ENCODE data around the gene KCNK4.
A peak's percentile ranks its signal among the peaks of the same experiment; 100 is the strongest.

The KCNK4 gene

GRCh38 chr11:64341429-64341828, 50.3 kb downstream of the KCNK4 start:
- H3K4me3 ChIP-seq: peak overlapping the region in 6 of 10 experiments; percentile 48 to 65 (median 54); a peak in 7 of 20 replicates
- no peaks in the 10 kb centered on the region for H3K9me3 ChIP-seq (replicated peaks in 1 of 11)
- H3K36me3 ChIP-seq: no peaks in the 10 kb centered on the region; a peak in 2 of 22 replicates
- no peaks in the 10 kb centered on the region for H3K27me3 ChIP-seq
- peak overlapping the region; percentile 74 to 95 (median 90) for H3K4me2 ChIP-seq
- H4K20me1 ChIP-seq: no peaks in the 10 kb centered on the region; a peak in 1 of 22 replicates
- peak overlapping the region in 8 of 11 experiments; percentile 70 to 93 (median 86); a peak in 14 of 22 replicates for H3K27ac ChIP-seq
- TF ChIP-seq Cebpa-rat (IDR thresholded peaks at IDR 0.05): no peak
- peaks cover 39 to 94% (median 81%) of the 10 kb centered on the region in 10 experiments for H3K4me1 ChIP-seq
- peak overlapping the region in 8 of 11 experiments; percentile 63 to 83 (median 76); a peak in 12 of 22 replicates for H3K9ac ChIP-seq

GRCh38 chr11:64341851-64342791, 51.0 kb downstream of the KCNK4 start:
- H3K4me3 ChIP-seq: peak overlapping the region in 2 of 10 experiments; percentile 9 to 50; a peak in 5 of 20 replicates
- H3K27ac ChIP-seq: peak overlapping the region in 10 of 11 experiments; percentile 22 to 91 (median 70); a peak in 19 of 22 replicates
- H3K27me3 ChIP-seq: no peaks in the 10 kb centered on the region
- TF ChIP-seq Cebpa-rat (IDR thresholded peaks at IDR 0.05): no peak
- H4K20me1 ChIP-seq: no peaks in the 10 kb centered on the region; a peak in 1 of 22 replicates
- H3K4me1 ChIP-seq: peaks cover 39 to 93% (median 79%) of the 10 kb centered on the region in 10 experiments
- H3K4me2 ChIP-seq: peak overlapping the region; percentile 74 to 95 (median 90)
- H3K36me3 ChIP-seq: no peaks in the 10 kb centered on the region; a peak in 2 of 22 replicates
- H3K9me3 ChIP-seq (replicated peaks in 1 of 11): no peaks in the 10 kb centered on the region
- peak overlapping the region; percentile 43 to 83 (median 68); a peak in 20 of 22 replicates for H3K9ac ChIP-seq

GRCh38 chr11:64342869-64343745, 52.0 kb downstream of the KCNK4 start:
- TF ChIP-seq Cebpa-rat (IDR thresholded peaks at IDR 0.05): no peak
- Histone ChIP-seq H3K36me3 (no peaks in the 10 kb centered on the region; a peak in 2 of 22 replicates), H3K27ac (no peak overlapping the region; a peak in 1 of 22 replicates), H3K9ac (peak overlapping the region in 4 of 11 experiments; percentile 7 to 54 (median 24); a peak in 4 of 22 replicates), H3K27me3 (no peaks in the 10 kb centered on the region), H3K9me3 (replicated peaks in 1 of 11) (no peaks in the 10 kb centered on the region), H3K4me3 (no peak overlapping the region), H4K20me1 (peaks cover 0 to 3% (median 0%) of the 10 kb centered on the region in 11 experiments; a peak in 1 of 22 replicates), H3K4me1 (peaks cover 42 to 93% (median 80%) of the 10 kb centered on the region in 10 experiments), H3K4me2 (peak overlapping the region in 8 of 11 experiments; percentile 11 to 94 (median 26); a peak in 9 of 22 replicates)

DNA sequence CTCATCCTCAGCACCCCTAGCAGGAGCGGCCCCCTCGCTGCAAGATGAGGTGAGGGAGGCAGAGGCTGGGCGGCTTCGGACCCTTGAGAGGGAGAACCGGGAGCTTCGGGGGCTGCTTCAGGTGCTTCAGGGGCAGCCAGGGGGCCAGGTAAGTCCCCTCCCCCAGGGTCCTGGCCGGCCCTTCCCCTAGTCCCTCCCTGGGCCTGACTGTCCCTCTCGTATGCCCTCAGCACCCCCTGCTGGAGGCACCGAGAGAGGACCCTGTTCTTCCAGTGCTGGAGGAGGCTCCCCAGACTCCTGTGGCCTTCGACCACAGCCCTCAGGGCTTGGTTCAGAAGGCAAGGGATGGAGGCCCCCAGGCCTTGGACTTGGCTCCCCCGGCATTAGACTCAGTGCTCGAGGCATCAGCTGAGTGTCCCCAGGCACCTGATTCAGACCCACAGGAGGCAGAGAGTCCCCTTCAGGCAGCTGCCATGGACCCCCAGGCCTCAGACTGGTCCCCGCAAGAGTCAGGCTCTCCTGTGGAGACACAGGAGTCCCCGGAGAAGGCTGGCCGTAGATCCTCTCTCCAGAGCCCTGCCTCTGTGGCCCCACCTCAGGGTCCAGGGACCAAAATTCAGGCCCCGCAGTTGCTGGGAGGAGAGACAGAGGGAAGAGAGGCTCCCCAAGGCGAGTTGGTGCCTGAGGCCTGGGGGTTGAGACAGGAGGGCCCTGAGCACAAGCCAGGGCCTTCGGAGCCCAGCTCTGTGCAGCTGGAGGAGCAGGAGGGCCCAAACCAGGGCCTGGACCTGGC, 52.9 kb downstream of the KCNK4 start:
- peaks cover 0 to 3% (median 0%) of the 10 kb centered on the region in 11 experiments; a peak in 1 of 22 replicates for H4K20me1 ChIP-seq
- peak overlapping the region in 8 of 11 experiments; percentile 4 to 54 (median 24); a peak in 9 of 22 replicates for H3K9ac ChIP-seq
- H3K4me2 ChIP-seq: peak overlapping the region in 2 of 11 experiments; percentile 21 to 27; a peak in 1 of 22 replicates
- TF ChIP-seq Cebpa-rat (IDR thresholded peaks at IDR 0.05): no peak
- no peaks in the 10 kb centered on the region for H3K9me3 ChIP-seq (replicated peaks in 1 of 11)
- H3K4me3 ChIP-seq: no peak overlapping the region
- H3K36me3 ChIP-seq: no peaks in the 10 kb centered on the region; a peak in 2 of 22 replicates
- H3K4me1 ChIP-seq: peaks cover 41 to 93% (median 78%) of the 10 kb centered on the region in 10 experiments
- peak overlapping the region in 6 of 11 experiments; percentile 9 to 56 (median 27); a peak in 9 of 22 replicates for H3K27ac ChIP-seq
- H3K27me3 ChIP-seq: no peaks in the 10 kb centered on the region

DNA sequence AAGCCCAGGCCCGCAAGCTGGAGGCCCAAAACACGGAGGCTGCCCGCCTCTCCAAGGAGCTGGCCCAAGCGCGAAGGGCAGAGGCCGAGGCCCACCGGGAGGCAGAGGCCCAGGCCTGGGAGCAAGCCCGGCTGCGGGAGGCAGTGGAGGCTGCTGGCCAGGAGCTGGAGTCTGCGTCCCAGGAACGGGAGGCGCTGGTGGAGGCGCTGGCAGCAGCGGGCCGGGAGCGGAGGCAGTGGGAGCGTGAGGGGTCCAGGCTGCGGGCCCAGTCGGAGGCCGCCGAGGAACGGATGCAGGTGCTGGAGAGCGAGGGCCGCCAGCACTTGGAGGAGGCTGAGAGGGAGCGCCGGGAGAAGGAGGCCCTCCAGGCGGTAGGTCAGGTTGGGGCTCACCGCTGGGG, 53.7 kb downstream of the KCNK4 start:
- Histone ChIP-seq H3K27me3 (peaks cover 0 to 3% (median 0%) of the 10 kb centered on the region in 11 experiments; a peak in 3 of 22 replicates), H3K36me3 (no peaks in the 10 kb centered on the region; a peak in 2 of 22 replicates), H3K4me1 (peaks cover 33 to 91% (median 76%) of the 10 kb centered on the region in 10 experiments), H3K4me3 (no peak overlapping the region), H3K9ac (peak overlapping the region in 6 of 11 experiments; percentile 4 to 54 (median 24); a peak in 6 of 22 replicates), H3K9me3 (replicated peaks in 1 of 11) (no peaks in the 10 kb centered on the region), H4K20me1 (peaks cover 0 to 3% (median 0%) of the 10 kb centered on the region in 11 experiments; a peak in 1 of 22 replicates), H3K27ac (peak overlapping the region in 6 of 11 experiments; percentile 9 to 56 (median 27); a peak in 5 of 22 replicates), H3K4me2 (no peak overlapping the region)
- TF ChIP-seq Cebpa-rat (IDR thresholded peaks at IDR 0.05): no peak

DNA sequence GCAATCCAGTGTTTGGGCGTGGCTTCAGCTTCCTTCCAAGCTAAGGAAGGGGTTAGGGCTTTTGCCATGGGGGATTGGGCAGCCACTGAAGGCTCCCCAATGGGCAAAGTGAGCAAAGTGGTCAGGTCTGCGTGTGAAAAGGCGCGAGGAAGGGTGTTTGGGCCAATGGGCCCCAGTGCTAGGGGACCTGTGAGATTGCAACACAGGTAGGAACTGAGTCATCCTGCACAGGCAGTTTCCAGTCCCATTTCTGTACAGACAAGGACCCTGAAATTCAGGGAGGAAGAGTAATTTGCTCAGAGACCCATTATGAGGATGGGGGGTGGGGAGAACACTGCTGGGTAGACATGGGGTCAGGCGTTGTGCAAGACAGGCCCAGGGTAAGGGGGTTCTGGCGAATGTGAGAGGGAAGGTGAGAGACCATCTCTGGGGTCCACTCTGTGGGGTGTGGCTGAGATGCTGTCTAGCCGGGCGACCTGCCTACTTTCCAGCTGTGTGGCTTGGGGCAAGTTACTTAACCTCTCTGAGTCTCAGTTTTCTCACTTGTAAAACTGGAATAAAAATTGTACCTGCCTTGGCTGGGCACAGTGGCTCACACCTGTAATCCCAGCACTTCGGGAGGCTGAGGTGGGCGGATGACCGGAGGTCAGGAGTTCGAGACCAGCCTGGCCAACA, 56.2 kb downstream of the KCNK4 start:
- H3K9me3 ChIP-seq (replicated peaks in 1 of 11): no peaks in the 10 kb centered on the region
- H3K4me2 ChIP-seq: peak overlapping the region; percentile 10 to 79 (median 41); a peak in 18 of 22 replicates
- H3K27me3 ChIP-seq: peaks cover 0 to 29% (median 0%) of the 10 kb centered on the region in 11 experiments; a peak in 7 of 22 replicates
- H3K27ac ChIP-seq: no peak overlapping the region
- no peak overlapping the region for H3K9ac ChIP-seq
- no peaks in the 10 kb centered on the region; a peak in 2 of 22 replicates for H3K36me3 ChIP-seq
- H3K4me1 ChIP-seq: peaks cover 26 to 91% (median 76%) of the 10 kb centered on the region in 10 experiments
- no peak overlapping the region for H3K4me3 ChIP-seq
- H4K20me1 ChIP-seq: peaks cover 0 to 20% (median 13%) of the 10 kb centered on the region in 11 experiments; a peak in 11 of 22 replicates
- peak in 2 of 11 experiments; percentile 18 to 25; a peak in 2 of 22 replicates for TF ChIP-seq Cebpa-rat (IDR thresholded peaks at IDR 0.05)
